Left lung (tissue), 10 donors: ENCODE data around the gene PTGER4. TPM values are rescaled to one million over a fixed set of nuclear protein-coding genes. Genes with fewer than 3 reads are reported as not detected.

Source experiments
- ATAC-seq: fragments of 200-7000 bp; cut with Tn5 transposase; one replicate; pipeline ENCODE4 v1.9.1; 2020; ENCODE audit warnings: moderate library complexity
- DNase-seq, 4 donors: peaks; one replicate each; pipeline ENCODE4 v3.0.0-alpha.2; 2013 to 2020
- H3K27ac ChIP-seq, 2 donors: fragments of 200-600 bp; sonication (generic) in 1 of 2; one replicate each; pipeline versions ENCODE4 v1.5.0 to v1.8.0; 2020 to 2021
- H3K27me3 ChIP-seq, 2 donors: fragments of 200-600 bp; sonication (generic) in 1 of 2; one replicate each; pipeline versions ENCODE4 v1.5.0 to v1.8.0; 2020 to 2021
- H3K36me3 ChIP-seq, 2 donors: fragments of 200-600 bp; sonication (generic) in 1 of 2; one replicate each; pipeline versions ENCODE4 v1.5.0 to v1.8.0; 2020 to 2021
- H3K4me1 ChIP-seq, 2 donors: fragments of 200-600 bp; one replicate each; pipeline ENCODE4 v1.8.0; 2021
- H3K4me3 ChIP-seq, 2 donors: fragments of 200-600 bp; sonication (generic) in 1 of 2; one replicate each; pipeline versions ENCODE4 v1.5.0 to v1.8.0; 2020 to 2021; ENCODE audit warnings: mild to moderate bottlenecking in 1 of 2
- H3K9me3 ChIP-seq, 2 donors: fragments of 200-600 bp; sonication (generic) in 1 of 2; one replicate each; pipeline versions ENCODE4 v1.5.0 to v1.8.0; 2020 to 2021
- CTCF ChIP-seq, 2 donors: fragments of 200-600 bp; sonication (generic) in 1 of 2; IDR thresholded peaks; one replicate each; pipeline versions ENCODE4 v1.5.0 to v1.8.0; 2021; ENCODE audit warnings: antibody characterized with exemption in 2 of 2
- intact Hi-C, 2 donors: fragments of 100-400 bp; cut with DNase I; formaldehyde crosslinking; loops; one replicate each; pipeline versions ENCODE4 v1.11.2 to v1.14.2; 2022
- polyA plus RNA-seq, 6 donors: library from polyadenylated mRNA; unstranded; fragments of 120-200 nt; gene quantifications; one replicate each; pipeline ENCODE4 v1.2.1, GENCODE V29; 2013; ENCODE audit not compliant: insufficient read length in 6 of 6
- total RNA-seq, 2 donors: library from RNA; stranded (reverse); fragmentation: NEBNext Ultra II Directional; extraction: Animal tissue kit (Norgen Biotek cat#: 25700); gene quantifications; one replicate each; pipeline ENCODE4 v1.2.1, GENCODE V29; 2021
- donor health status: DM: no; HTN: yes; CAD: no.
- donor health status: DM: no; HTN: no; CAD: no.

PTGER4 gene
- total and polyA plus RNA-seq, 8 donors: 2.0 to 28.4 (median 3.8) TPM

GRCh38 chr5:40676613-40677343 is 2.9 kb upstream of the PTGER4 start:
- Histone ChIP-seq H3K27ac (peak overlapping the region; percentile 2 to 55), H3K4me3 (no peak overlapping the region), H3K9me3 (no peaks in the 10 kb centered on the region), H3K27me3 (peaks cover 8 to 27% of the 10 kb centered on the region in 2 donors), H3K4me1 (peaks cover 13 to 48% of the 10 kb centered on the region in 2 donors), H3K36me3 (peaks cover 0 to 9% of the 10 kb centered on the region in 2 donors)
- DNase-seq (no peak), ATAC-seq (no peak)
- TF ChIP-seq CTCF (IDR thresholded peaks at IDR 0.05): no peak
- intact Hi-C loops: no loop called here

GRCh38 chr5:40677456-40677855 is 2.3 kb upstream of the PTGER4 start:
- H3K36me3 ChIP-seq: peaks cover 0 to 10% of the 10 kb centered on the region in 2 donors
- peak overlapping the region; percentile 2 to 55 for H3K27ac ChIP-seq
- H3K4me1 ChIP-seq: peaks cover 13 to 45% of the 10 kb centered on the region in 2 donors
- no peak for DNase-seq
- H3K4me3 ChIP-seq: peak overlapping the region in 1 of 2 donors; percentile 0
- no peak for ATAC-seq
- intact Hi-C loops: no loop called here
- TF ChIP-seq CTCF (IDR thresholded peaks at IDR 0.05): no peak
- no peaks in the 10 kb centered on the region for H3K9me3 ChIP-seq
- peaks cover 8 to 33% of the 10 kb centered on the region in 2 donors for H3K27me3 ChIP-seq

GRCh38 chr5:40678026-40678425 is 1.7 kb upstream of the PTGER4 start:
- H3K36me3 ChIP-seq: peaks cover 0 to 10% of the 10 kb centered on the region in 2 donors
- intact Hi-C loops: no loop called here
- peaks cover 8 to 33% of the 10 kb centered on the region in 2 donors for H3K27me3 ChIP-seq
- no peak for TF ChIP-seq CTCF (IDR thresholded peaks at IDR 0.05)
- H3K4me3 ChIP-seq: peak overlapping the region; percentile 0 to 78
- DNase-seq (no peak), ATAC-seq (no peak)
- no peaks in the 10 kb centered on the region for H3K9me3 ChIP-seq
- H3K27ac ChIP-seq: peak overlapping the region; percentile 88 to 92
- peaks cover 13 to 44% of the 10 kb centered on the region in 2 donors for H3K4me1 ChIP-seq

GRCh38 chr5:40678460-40679147 is 1.1 kb upstream of the PTGER4 start:
- intact Hi-C loops: no loop called here

More at GRCh38 chr5:40678460-40679147, 1.1 kb upstream of the PTGER4 start:
- Histone ChIP-seq H3K27me3 (peaks cover 8 to 33% of the 10 kb centered on the region in 2 donors), H3K36me3 (peaks cover 0 to 10% of the 10 kb centered on the region in 2 donors), H3K27ac (peak overlapping the region; percentile 88 to 92), H3K9me3 (no peaks in the 10 kb centered on the region), H3K4me3 (peak overlapping the region; percentile 61 to 78), H3K4me1 (peaks cover 13 to 49% of the 10 kb centered on the region in 2 donors)
- DNase-seq (no peak), ATAC-seq (no peak)
- TF ChIP-seq CTCF (IDR thresholded peaks at IDR 0.05): no peak
